Measurements from ENCODE around the gene TGFBR2.

Gene TGFBR2

GRCh38 chr3:30707825-30708224, 101.4 kb downstream of the TGFBR2 start:
- no peak for TF ChIP-seq CTCF (IDR thresholded peaks at IDR 0.05; ENCODE audit: extremely low read depth, missing control alignments)
- DNase-seq (ENCODE audit: low spot score) = no peak

- no peak for DNase-seq (ENCODE audit: low spot score)
- no peak for TF ChIP-seq CTCF (IDR thresholded peaks at IDR 0.05; ENCODE audit: extremely low read depth, missing control alignments)
Observed at GRCh38 chr3:30708472-30708871, 102.1 kb downstream of the TGFBR2 start.

- TF ChIP-seq CTCF (IDR thresholded peaks at IDR 0.05; ENCODE audit: extremely low read depth, missing control alignments) = no peak
- no peak for DNase-seq (ENCODE audit: low spot score)
Observed at GRCh38 chr3:30710017-30710416, 103.6 kb downstream of the TGFBR2 start.

- no peak for TF ChIP-seq CTCF (IDR thresholded peaks at IDR 0.05; ENCODE audit: extremely low read depth, missing control alignments)
- no peak for DNase-seq (ENCODE audit: low spot score)
Observed at GRCh38 chr3:30711151-30711550, 104.8 kb downstream of the TGFBR2 start.

- no peak for TF ChIP-seq CTCF (IDR thresholded peaks at IDR 0.05; ENCODE audit: extremely low read depth, missing control alignments)
- no peak for DNase-seq (ENCODE audit: low spot score)
Observed at GRCh38 chr3:30711867-30712266, 105.5 kb downstream of the TGFBR2 start.

- no peak for DNase-seq (ENCODE audit: low spot score)
- TF ChIP-seq CTCF (IDR thresholded peaks at IDR 0.05; ENCODE audit: extremely low read depth, missing control alignments) = no peak
Observed at GRCh38 chr3:30712991-30713390, 106.6 kb downstream of the TGFBR2 start.

- no peak for DNase-seq (ENCODE audit: low spot score)
- no peak for TF ChIP-seq CTCF (IDR thresholded peaks at IDR 0.05; ENCODE audit: extremely low read depth, missing control alignments)
Observed at GRCh38 chr3:30713885-30714503, 107.6 kb downstream of the TGFBR2 start.
